Kidney (tissue), 14 donors: ENCODE measurements around the gene KRTAP22-1. TPM values are rescaled to one million over a fixed set of nuclear protein-coding genes. Genes with fewer than 3 reads are reported as not detected.

Experiments
- DNase-seq, 5 donors: peaks; one replicate each; pipeline ENCODE4 v3.0.0-alpha.2; 2013 to 2020
- FAIRE-seq: peaks from 2 replicates; lab custom pipeline; 2012; peaks lifted over from hg19 to GRCh38; lab: Jason Lieb, UNC
- H3K27ac ChIP-seq, 2 donors: one replicate each; pipeline ENCODE4 v1.7.0; 2013; ENCODE audit warnings: low read depth in 2 of 2, low read length in 2 of 2, inconsistent platforms in 1 of 2
- H3K27me3 ChIP-seq: one replicate; pipeline ENCODE4 v1.7.1; 2013; ENCODE audit warnings: low read length, inconsistent platforms; ENCODE audit not compliant: control insufficient read depth, insufficient read depth
- H3K36me3 ChIP-seq, 3 donors: one replicate each; pipeline versions ENCODE4 v1.7.0 to v1.7.1; 2013; ENCODE audit warnings: low read length in 3 of 3, control low read depth in 1 of 3, inconsistent platforms in 1 of 3; ENCODE audit not compliant: insufficient read depth in 3 of 3, control insufficient read depth in 2 of 3
- H3K4me1 ChIP-seq, 3 donors: one replicate each; pipeline versions ENCODE4 v1.7.0 to v1.7.1; 2013; ENCODE audit warnings: low read length in 3 of 3, inconsistent platforms in 1 of 3, low read depth in 1 of 3; ENCODE audit not compliant: control insufficient read depth in 2 of 3, insufficient read depth in 2 of 3
- H3K4me3 ChIP-seq, 3 donors: one replicate each; pipeline versions ENCODE4 v1.7.0 to v1.8.1; 2013; ENCODE audit warnings: low read length in 3 of 3, control low read depth in 1 of 3, inconsistent platforms in 1 of 3
- H3K9ac ChIP-seq, 3 donors: one replicate each; pipeline versions ENCODE4 v1.7.0 to v1.7.1; 2013; ENCODE audit warnings: low read length in 3 of 3, control low read depth in 1 of 3, inconsistent platforms in 1 of 3
- H3K9me3 ChIP-seq, 3 donors: one replicate each; pipeline versions ENCODE4 v1.7.0 to v1.7.1; 2013; ENCODE audit warnings: low read length in 3 of 3, control low read depth in 1 of 3, inconsistent platforms in 1 of 3; ENCODE audit not compliant: control insufficient read depth in 2 of 3, insufficient read depth in 1 of 3
- CTCF ChIP-seq: IDR thresholded peaks from 3 replicates; pipeline ENCODE4 v1.5.1; 2012; ENCODE audit warnings: mild to moderate bottlenecking, moderate library complexity, borderline replicate concordance; ENCODE audit not compliant: insufficient read depth; ENCODE audit errors: extremely low read depth
- intact Hi-C: fragments of 100-400 bp; cut with DNase I; formaldehyde crosslinking; loops from one replicate; pipeline ENCODE4 v1.11.1; 2022
- polyA plus RNA-seq: library from polyadenylated mRNA; stranded (reverse); fragments of 350-450 nt; fragmentation: Illumina TruSeq; extraction: RNeasy Lipid Tissue Mini Kit (QIAGEN cat#74804); gene quantifications from one replicate; pipeline ENCODE4 v1.2.3, GENCODE V29; 2014; ENCODE audit warnings: low read depth, low replicate concordance; ENCODE audit not compliant: insufficient read depth
- total RNA-seq: library from RNA; stranded (reverse); fragmentation: NEBNext Ultra II Directional; extraction: Animal tissue kit (Norgen Biotek cat#: 25700); gene quantifications from one replicate; pipeline ENCODE4 v1.2.1, GENCODE V29; 2021
- donor health status: control.
- donor health status: control.
- donor health status: control.
- donor health status: control.
- donor health status: control.
- donor health status: DM: yes; HTN: yes; CAD: no.
- donor health status: Normal renal cell carcinoma (clear cell type).

KRTAP22-1 gene
- total and polyA plus RNA-seq, 2 donors from 2014 or later = not detected

- Histone ChIP-seq H3K9ac (no peak within 1 kb of the TSS), H3K36me3 (no peaks in the 10 kb centered on the region), H3K4me1 (no peaks in the 10 kb centered on the region), H3K27me3 (no peaks in the 10 kb centered on the region), H3K4me3 (no peak within 1 kb of the TSS), H3K27ac (no peak within 1 kb of the TSS), H3K9me3 (no peaks in the 10 kb centered on the region)
- intact Hi-C loops = no loop called here
- TF ChIP-seq CTCF = no peak
- DNase-seq (no peak), FAIRE-seq (no peak)
Observed at GRCh38 chr21:30561264-30561895, 39.5 kb upstream of the KRTAP22-1 start, which contains the start of gene KRTAP19-7. KRTAP19-7 (minus strand) TSS chr21:30561314; CDS start chr21:30561289, 25 bp downstream.

GRCh38 chr21:30561957-30562356, 38.9 kb upstream of the KRTAP22-1 start:
- no peak for TF ChIP-seq CTCF
- DNase-seq (no peak), FAIRE-seq (no peak)
- no peak overlapping the region for H3K4me3 ChIP-seq
- H3K4me1 ChIP-seq = no peaks in the 10 kb centered on the region
- H3K36me3 ChIP-seq = no peaks in the 10 kb centered on the region
- H3K9me3 ChIP-seq = no peaks in the 10 kb centered on the region
- H3K9ac ChIP-seq = no peak overlapping the region
- H3K27ac ChIP-seq = no peak overlapping the region
- H3K27me3 ChIP-seq = no peaks in the 10 kb centered on the region
- intact Hi-C loops = no loop called here

- DNase-seq (no peak), FAIRE-seq (no peak)
- TF ChIP-seq CTCF = no peak
- intact Hi-C loops = no loop called here
- Histone ChIP-seq H3K4me1 (no peaks in the 10 kb centered on the region), H3K9ac (no peak overlapping the region), H3K4me3 (no peak overlapping the region), H3K27me3 (no peaks in the 10 kb centered on the region), H3K36me3 (no peaks in the 10 kb centered on the region), H3K9me3 (no peaks in the 10 kb centered on the region), H3K27ac (no peak overlapping the region)
Observed at GRCh38 chr21:30563072-30563471, 37.8 kb upstream of the KRTAP22-1 start.

GRCh38 chr21:30563630-30564029, 37.3 kb upstream of the KRTAP22-1 start:
- FAIRE-seq = no peak
- no peaks in the 10 kb centered on the region for H3K27me3 ChIP-seq

More at GRCh38 chr21:30563630-30564029, 37.3 kb upstream of the KRTAP22-1 start:
- Histone ChIP-seq H3K4me3 (no peak overlapping the region), H3K36me3 (no peaks in the 10 kb centered on the region), H3K9ac (no peak overlapping the region), H3K4me1 (no peaks in the 10 kb centered on the region), H3K27ac (no peak overlapping the region), H3K9me3 (no peaks in the 10 kb centered on the region)
- TF ChIP-seq CTCF = no peak
- intact Hi-C loops = no loop called here
- no peak for DNase-seq
